NB4 (cell line): ENCODE results near the gene CDK14.

Source experiments
- MYC ChIP-seq: IDR thresholded peaks from 2 replicates; pipeline ENCODE4 v1.6.1; 2011; ENCODE audit warnings: low read depth, low read length
- POLR2A ChIP-seq: IDR thresholded peaks from 2 replicates; pipeline ENCODE4 v1.6.1; 2011; ENCODE audit warnings: mild to moderate bottlenecking; ENCODE audit not compliant: insufficient read length; ENCODE audit errors: extremely low read depth
- TF ChIP-seq, protein P1 (sequence below): IDR thresholded peaks from one replicate; pipeline ENCODE4 v1.5.1; 2012; ENCODE audit warnings: low read depth, low read length
- TF ChIP-seq, protein P2 (sequence below): IDR thresholded peaks from 2 replicates; pipeline ENCODE4 v1.6.1; 2011; ENCODE audit warnings: low read depth, low read length

DNA sequence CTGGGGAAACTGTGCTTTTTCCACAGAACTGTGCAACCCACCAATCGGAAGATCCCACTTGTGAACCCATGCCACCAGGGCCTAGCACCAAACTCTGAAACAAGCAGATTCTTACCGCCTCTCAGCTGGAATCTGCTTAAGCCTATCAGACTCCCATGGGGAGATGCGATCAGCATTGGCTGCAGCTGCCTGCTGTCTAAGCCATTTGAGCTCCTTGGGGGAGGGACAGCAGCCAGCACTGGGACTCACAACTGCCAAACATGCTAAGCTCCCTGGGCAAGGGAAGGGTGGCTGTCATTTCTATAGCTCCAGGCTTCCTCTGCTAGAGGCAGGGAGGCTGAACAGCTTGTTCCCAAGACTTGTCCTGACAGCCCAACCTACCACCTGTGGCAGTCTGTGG is 283.8 kb downstream of the CDK14 start:
- no peak for TF ChIP-seq POLR2A
- TF ChIP-seq, protein P1, sequence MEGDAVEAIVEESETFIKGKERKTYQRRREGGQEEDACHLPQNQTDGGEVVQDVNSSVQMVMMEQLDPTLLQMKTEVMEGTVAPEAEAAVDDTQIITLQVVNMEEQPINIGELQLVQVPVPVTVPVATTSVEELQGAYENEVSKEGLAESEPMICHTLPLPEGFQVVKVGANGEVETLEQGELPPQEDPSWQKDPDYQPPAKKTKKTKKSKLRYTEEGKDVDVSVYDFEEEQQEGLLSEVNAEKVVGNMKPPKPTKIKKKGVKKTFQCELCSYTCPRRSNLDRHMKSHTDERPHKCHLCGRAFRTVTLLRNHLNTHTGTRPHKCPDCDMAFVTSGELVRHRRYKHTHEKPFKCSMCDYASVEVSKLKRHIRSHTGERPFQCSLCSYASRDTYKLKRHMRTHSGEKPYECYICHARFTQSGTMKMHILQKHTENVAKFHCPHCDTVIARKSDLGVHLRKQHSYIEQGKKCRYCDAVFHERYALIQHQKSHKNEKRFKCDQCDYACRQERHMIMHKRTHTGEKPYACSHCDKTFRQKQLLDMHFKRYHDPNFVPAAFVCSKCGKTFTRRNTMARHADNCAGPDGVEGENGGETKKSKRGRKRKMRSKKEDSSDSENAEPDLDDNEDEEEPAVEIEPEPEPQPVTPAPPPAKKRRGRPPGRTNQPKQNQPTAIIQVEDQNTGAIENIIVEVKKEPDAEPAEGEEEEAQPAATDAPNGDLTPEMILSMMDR, result no peak
- TF ChIP-seq, protein P2, sequence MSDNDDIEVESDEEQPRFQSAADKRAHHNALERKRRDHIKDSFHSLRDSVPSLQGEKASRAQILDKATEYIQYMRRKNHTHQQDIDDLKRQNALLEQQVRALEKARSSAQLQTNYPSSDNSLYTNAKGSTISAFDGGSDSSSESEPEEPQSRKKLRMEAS, result no peak
- TF ChIP-seq MYC, result no peak
